ENCODE measurements around the gene B4GALT2. TPM values are rescaled to one million over a fixed set of nuclear protein-coding genes. Genes with fewer than 3 reads are reported as not detected.
A peak's percentile ranks its signal among the peaks of the same experiment; 100 is the strongest.

The B4GALT2 gene
- total and polyA plus RNA-seq, 9 of the 15 experiments (the other 6 are each of a cell fraction or from before 2014, with no cell fraction given), result 1.3 to 86.8 (median 43.8) TPM

GRCh38 chr1:44019466-44019948, 40.5 kb downstream of the B4GALT2 start:
- TF ChIP-seq ELF4 (CRISPR knock-in tag; IDR thresholded peaks at IDR 0.05), result no peak
- TF ChIP-seq RBFOX2 (IDR thresholded peaks at IDR 0.05; ENCODE audit: low read depth, low read length), result 0 out of 2 replicates have a peak, but pooled peaks have one; percentile 30
- TF ChIP-seq POLR2G (IDR thresholded peaks at IDR 0.05; ENCODE audit: low read depth, low read length), result peak; percentile 56
- TF ChIP-seq LARP7 (IDR thresholded peaks at IDR 0.05), result no peak
- TF ChIP-seq ZBTB40 (IDR thresholded peaks at IDR 0.05), result no peak
- TF ChIP-seq ZBTB40 (CRISPR knock-in tag; IDR thresholded peaks at IDR 0.05), result no peak
- no peaks in the 10 kb centered on the region for H3K9me3 ChIP-seq (replicated peaks; ENCODE audit: control insufficient read depth, insufficient read depth, low read depth, low read length)
- ChIA-PET CTCF (ENCODE audit: low intra/inter-chr PET ratio) (no interaction called here), POLR2A (interaction anchor here (1.0 to 3.0 kb wide), 5 partner anchors 8 to 19 kb away, joined by 3 to 20 read pairs (median 12); no protein-coding TSS in a partner anchor)
- in situ Hi-C loops (cut with MboI) (no loop called here), intact Hi-C loops (cut with micrococcal nuclease) (no loop called here)
- no peak overlapping the region for H3K4me3 ChIP-seq
- 0 out of 3 replicates have a peak, but pooled peaks cover 7% of the 10 kb centered on the region for H3K36me3 ChIP-seq (ENCODE audit: control insufficient read depth, insufficient read depth, low read length)
- H3K79me2 ChIP-seq (ENCODE audit: control insufficient read depth, insufficient read depth, low read length), result no peaks in the 10 kb centered on the region
- no peak overlapping the region for H2AFZ ChIP-seq (ENCODE audit: low read depth, low read length)
- no peaks in the 10 kb centered on the region for H3K27me3 ChIP-seq (ENCODE audit: control insufficient read depth in 2 of 2, insufficient read depth in 2 of 2, low read length in 2 of 2)
- no TSS peak for BruUV-seq (replicated peaks)
- no peak overlapping the region for H3K9ac ChIP-seq (ENCODE audit: insufficient read depth in 1 of 2, low read depth in 2 of 2, low read length in 2 of 2)
- no peaks in the 10 kb centered on the region; the same call in 1 of the 2 replicates for H4K20me1 ChIP-seq (replicated peaks; ENCODE audit: control insufficient read depth, insufficient read depth, low read length)
- H3K4me1 ChIP-seq (replicated peaks in 1 of 2; ENCODE audit: control insufficient read depth in 2 of 2, insufficient read depth in 2 of 2, low read length in 2 of 2), result peaks cover 5 to 39% of the 10 kb centered on the region in 2 experiments; a peak in 4 of 5 replicates
- ATAC-seq (no peak), FAIRE-seq (no peak), DNase-seq (ENCODE audit: extremely low read depth in 1 of 4, low spot score in 3 of 4) (no peak)
- H3K9me1 ChIP-seq (ENCODE audit: control insufficient read depth, insufficient read depth, low read length), result no peaks in the 10 kb centered on the region
- no peak overlapping the region for H3K27ac ChIP-seq (ENCODE audit: extremely low read depth, low read depth, low read length)
- 84% methylated on average over 12 of the region's 13 CpGs for WGBS (ENCODE audit: insufficient coverage, low coverage, missing lambda C conversion rate)
- no peak overlapping the region for H3K4me2 ChIP-seq (ENCODE audit: insufficient read depth, low read length)

Data from K562 (cell line).